HuH-7 (cell line): Measurements from ENCODE around the gene MFGE8.

ENCODE experiments used
- DNase-seq: peaks from one replicate; pipeline ENCODE4 v3.0.0; 2011; ENCODE audit warnings: low spot score

The MFGE8 gene

DNA sequence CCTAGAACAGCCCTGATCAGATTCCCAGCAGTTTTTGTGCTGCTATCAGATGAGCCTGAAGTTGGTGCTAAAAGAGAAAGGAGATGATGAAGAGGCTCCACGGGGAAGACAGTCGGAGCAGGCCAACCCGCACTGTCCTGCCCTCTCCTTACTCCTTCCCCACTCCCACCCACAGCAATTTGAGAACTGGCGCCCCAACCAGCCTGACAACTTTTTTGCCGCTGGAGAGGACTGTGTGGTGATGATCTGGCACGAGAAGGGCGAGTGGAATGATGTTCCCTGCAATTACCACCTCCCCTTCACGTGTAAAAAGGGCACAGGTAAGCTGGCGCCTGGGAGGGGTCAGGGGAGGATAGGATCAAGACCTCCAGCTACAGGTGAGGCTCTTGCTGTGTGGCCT lies 40.5 kb downstream of the MFGE8 start:
- DNase-seq, result no peak

DNA sequence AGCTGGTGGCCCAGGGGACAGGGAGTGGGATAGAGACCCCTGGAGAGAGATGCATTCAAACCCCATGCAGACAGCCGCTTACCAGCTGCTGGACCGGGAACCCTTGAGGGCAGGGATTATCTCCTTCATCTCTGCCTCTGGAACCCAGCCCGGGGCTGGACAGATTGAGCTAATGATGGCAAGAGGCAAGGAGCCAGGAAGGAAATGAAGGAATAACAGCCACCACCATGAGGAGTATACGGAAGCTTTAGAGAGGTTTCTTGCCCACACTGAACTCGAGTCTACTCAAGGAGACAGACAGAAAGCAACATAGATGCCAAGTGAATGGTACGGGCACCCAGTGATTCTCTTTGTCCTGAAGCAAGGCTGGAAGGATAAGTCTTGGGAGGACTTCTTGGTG lies 41.1 kb downstream of the MFGE8 start:
- no peak for DNase-seq

DNA sequence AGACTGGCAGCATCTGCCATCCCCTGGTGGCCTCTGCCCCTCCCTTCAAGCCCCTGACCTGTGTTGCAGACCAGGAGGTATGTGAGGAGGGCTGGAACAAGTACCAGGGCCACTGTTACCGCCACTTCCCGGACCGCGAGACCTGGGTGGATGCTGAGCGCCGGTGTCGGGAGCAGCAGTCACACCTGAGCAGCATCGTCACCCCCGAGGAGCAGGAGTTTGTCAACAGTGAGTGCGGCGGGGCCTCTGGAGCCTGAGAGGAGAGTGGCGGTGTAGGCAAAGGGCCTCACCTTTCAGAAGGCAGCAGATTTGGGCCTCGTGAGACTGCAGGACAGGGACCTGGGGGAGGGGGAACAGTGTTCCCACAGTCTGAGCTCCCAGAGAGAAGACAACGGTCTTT lies 41.9 kb downstream of the MFGE8 start:
- DNase-seq, result no peak

DNA sequence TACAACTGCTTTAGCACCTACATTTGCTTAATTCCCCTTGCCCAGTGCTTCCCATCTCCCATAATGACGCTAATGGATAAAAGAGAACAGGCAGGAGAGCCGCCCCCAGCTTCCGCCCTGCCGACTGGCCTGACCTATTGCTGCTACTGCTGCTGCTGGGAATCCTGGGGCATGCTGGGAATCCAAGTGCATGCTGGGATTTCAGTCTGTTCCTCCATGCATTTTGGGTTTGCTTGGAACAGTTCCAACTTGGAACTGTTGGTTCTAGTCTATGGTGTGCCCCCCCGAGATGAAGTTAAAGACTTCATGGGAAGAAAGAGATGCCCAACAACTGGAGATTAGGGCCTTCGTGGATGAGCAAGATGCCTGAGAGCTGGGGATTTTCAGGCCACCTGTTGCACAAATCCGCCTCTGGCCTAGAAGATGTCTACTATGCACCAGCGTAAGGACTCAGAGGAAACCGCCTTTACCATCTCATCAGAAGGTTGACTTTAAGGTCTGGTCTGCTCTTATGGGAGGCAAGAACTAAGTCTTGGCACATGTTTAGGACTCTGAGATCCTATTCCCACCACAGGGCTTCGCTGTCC lies 46.8 kb downstream of the MFGE8 start:
- DNase-seq, result no peak

DNA sequence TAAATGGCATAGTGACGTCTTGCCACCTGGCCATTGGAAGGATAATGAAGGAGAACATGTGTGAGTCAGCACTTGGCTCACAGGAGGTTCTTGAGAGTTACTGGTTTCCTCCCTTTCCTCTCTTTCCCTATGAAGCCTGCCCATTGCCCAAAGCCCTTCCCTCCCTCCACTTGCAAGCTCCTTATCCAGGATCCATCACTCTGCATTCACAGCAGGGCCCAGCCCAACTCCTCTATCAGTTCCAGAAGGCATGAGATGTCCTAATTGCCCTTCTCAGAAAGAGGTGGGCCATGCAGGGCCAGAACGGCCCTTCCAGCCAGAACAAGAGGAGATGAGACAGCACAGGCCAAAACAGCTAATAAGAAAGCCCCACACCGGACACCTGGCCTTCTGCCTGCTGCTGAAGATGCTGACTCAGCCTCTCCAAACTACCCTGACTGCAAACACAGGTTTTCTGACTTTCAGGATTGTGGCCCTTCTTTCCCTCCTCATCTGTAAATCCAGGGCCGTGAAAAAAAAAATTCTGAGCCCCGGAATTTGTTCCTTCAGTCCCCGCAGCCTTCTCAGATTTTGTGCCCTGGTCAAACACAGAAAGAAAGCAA lies 47.6 kb downstream of the MFGE8 start:
- no peak for DNase-seq

DNA sequence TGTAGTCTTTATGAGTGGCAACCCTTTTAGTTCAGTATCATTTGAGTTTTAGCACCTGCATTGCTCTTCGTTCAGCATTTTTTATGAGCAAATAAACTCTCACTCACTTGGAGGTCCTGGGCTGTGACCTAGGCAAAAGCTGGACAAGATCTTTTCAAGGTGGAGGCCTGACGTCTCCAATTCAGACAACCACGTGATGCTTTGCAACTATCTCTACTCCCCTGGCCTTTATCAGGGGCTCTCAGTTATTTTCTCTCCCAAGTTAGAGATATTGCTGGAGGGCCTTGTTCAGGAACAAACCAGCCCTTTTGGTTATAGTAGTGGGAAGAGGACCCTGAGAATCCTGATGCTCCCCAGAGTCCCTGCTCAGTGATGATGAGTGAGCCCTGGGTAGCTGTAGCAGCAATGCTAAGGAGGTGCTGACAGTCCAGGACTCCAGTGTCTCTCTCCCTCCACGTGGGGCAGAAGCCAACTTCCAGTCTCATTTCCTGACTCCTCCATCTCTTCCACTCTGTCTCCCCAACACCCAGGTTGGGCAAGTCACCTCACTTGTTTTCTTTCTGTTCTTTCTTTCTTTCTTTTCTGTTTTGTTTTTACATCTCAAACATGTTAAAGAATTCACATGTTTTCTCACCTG lies 48.2 kb downstream of the MFGE8 start:
- DNase-seq, result no peak

DNA sequence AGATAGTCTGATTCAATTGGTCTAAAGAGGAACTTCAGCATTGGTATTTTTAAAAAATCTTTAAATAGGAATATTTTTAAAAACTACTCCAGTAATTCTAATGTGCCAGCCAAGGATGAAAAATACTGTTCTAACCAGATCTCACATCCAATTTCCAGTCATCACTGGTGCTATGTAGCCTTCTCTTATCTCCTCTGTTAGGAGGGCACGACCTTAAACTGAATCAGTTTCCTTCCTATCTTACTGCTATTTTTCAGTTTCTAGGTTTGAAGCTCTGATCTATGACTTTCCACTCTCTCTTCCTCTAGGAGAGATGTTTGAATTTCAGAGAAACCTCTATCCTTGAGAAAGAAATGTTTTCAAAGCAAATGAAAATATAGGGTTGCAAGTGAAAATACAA lies 49.8 kb downstream of the MFGE8 start:
- no peak for DNase-seq

DNA sequence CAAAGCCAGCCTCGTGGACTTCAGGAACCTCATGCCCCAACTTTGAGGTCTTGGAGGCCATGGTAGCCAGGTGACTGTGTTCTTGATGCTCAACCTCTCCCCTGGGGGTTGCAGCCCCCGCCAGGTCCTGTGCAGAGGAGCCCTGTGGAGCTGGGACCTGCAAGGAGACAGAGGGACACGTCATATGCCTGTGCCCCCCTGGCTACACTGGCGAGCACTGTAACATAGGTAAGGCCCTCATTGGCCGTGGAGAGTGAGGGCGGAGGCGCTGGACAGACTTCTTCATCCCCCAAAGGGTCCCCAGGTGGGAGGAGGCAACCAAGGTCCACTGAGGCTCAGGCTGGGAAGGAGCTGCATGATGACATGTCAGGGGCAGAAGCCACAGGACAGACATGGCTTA lies 53.0 kb downstream of the MFGE8 start:
- DNase-seq, result no peak

DNA sequence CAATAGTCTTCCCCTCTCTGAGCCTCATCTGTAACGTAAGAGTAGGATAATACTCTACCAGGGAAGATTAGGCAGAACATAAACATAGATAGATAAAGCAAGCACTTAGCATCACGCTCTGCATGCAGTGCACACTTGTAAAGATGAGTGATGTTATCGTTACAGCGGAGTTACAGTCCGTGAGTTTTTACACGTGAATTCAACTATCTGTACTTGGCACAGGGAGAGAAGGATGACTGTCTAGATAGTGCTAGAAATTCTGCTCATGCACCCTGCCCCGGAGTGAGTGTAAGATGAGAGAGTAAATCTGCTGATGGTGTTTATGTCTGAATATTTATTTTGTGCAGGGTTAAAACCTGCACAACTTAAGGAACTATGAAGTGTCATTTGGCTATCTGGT lies 53.6 kb downstream of the MFGE8 start:
- DNase-seq, result no peak

DNA sequence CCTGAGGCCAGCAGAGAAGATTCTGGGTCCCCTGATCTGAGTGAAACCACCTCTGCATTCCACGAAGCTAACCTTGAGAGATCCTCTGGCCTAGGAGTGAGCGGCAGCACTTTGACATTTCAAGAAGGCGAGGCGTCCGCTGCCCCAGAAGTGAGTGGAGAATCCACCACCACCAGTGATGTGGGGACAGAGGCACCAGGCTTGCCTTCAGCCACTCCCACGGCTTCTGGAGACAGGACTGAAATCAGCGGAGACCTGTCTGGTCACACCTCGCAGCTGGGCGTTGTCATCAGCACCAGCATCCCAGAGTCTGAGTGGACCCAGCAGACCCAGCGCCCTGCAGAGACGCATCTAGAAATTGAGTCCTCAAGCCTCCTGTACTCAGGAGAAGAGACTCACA lies 54.2 kb downstream of the MFGE8 start:
- no peak for DNase-seq

DNA sequence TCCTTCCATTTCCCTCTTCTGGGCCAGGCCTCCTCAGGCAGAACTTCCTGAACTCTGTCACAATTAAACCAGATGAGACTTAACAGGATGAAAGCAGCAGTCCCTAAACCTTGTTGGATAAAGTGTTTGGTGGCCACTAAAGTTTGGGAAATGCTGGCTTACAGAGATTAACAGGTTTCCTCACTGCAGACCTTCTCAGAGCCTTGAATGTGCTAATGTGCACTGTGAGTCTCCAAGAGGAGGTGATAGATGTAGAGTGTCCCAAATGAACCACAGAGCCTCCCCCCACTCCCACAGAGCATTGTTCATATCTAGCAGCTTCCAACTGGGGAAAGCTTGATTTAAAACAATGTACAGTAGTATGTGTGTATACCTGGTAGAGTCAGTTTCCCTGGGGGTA lies 60.7 kb downstream of the MFGE8 start:
- no peak for DNase-seq

DNA sequence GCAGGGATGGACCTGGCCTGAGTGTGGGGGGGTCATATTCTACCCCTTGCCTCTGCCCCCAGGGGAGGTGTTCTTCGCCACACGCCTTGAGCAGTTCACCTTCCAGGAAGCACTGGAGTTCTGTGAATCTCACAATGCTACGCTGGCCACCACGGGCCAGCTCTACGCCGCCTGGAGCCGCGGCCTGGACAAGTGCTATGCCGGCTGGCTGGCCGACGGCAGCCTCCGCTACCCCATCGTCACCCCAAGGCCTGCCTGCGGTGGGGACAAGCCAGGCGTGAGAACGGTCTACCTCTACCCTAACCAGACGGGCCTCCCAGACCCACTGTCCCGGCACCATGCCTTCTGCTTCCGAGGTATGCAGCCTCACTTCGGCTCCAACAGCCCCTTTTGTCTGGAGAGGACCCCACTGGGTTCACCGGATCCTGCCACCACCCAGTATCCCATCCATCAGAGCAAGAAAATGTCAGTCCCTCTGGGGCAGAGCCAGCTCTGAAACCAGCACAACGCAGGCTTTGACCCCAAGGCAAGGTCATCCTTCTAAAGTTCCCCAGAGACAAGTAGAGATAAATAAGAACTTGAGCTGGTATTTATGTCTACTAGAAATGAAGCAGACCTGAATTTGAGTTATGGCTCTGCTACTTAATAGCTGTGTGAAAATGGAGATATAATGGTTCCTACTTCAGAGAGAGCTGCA lies 63.7 kb downstream of the MFGE8 start:
- no peak for DNase-seq
